HEK293 (cell line): ENCODE data around the gene SEC24A.
A peak's percentile ranks its signal among the peaks of the same experiment; 100 is the strongest.

Experiments
- IKZF3 ChIP-seq: fragments of 450-650 bp; IDR thresholded peaks from 2 replicates; pipeline ENCODE4 v1.5.0; 2018; ENCODE audit warnings: missing biosample characterization, mild to moderate bottlenecking, missing genetic modification characterization, moderate library complexity
- INSM2 ChIP-seq: fragments of 450-650 bp; formaldehyde crosslinking; IDR thresholded peaks from 2 replicates; pipeline ENCODE4 v1.5.1; 2016; ENCODE audit warnings: missing biosample characterization, missing genetic modification characterization
- KLF10 ChIP-seq: fragments of 450-650 bp; IDR thresholded peaks from 2 replicates; pipeline ENCODE4 v1.5.1; 2018; ENCODE audit warnings: missing biosample characterization, mild to moderate bottlenecking, missing genetic modification characterization
- OVOL3 ChIP-seq: fragments of 450-650 bp; formaldehyde crosslinking; IDR thresholded peaks from 2 replicates; pipeline ENCODE4 v1.5.1; 2016; ENCODE audit warnings: missing biosample characterization, missing genetic modification characterization
- REPIN1 ChIP-seq: fragments of 450-650 bp; formaldehyde crosslinking; IDR thresholded peaks from 2 replicates; pipeline ENCODE4 v1.5.1; 2017; ENCODE audit warnings: missing biosample characterization, missing genetic modification characterization, low read depth
- SCRT1 ChIP-seq: fragments of 450-650 bp; formaldehyde crosslinking; IDR thresholded peaks from 2 replicates; pipeline ENCODE4 v1.5.1; 2016; ENCODE audit warnings: missing biosample characterization, missing genetic modification characterization, borderline replicate concordance
- SP2 ChIP-seq: fragments of 450-650 bp; formaldehyde crosslinking; IDR thresholded peaks from 2 replicates; pipeline ENCODE4 v1.5.1; 2016; ENCODE audit warnings: missing biosample characterization, missing genetic modification characterization
- SP7 ChIP-seq: fragments of 450-650 bp; formaldehyde crosslinking; IDR thresholded peaks from 2 replicates; pipeline ENCODE4 v1.5.1; 2016; ENCODE audit warnings: missing biosample characterization, missing genetic modification characterization
- YY2 ChIP-seq: fragments of 450-650 bp; formaldehyde crosslinking; IDR thresholded peaks from 2 replicates; pipeline ENCODE4 v1.5.1; 2016; ENCODE audit warnings: missing biosample characterization, missing genetic modification characterization
- ZBTB11 ChIP-seq: fragments of 450-650 bp; formaldehyde crosslinking; conservative IDR thresholded peaks from 2 replicates; pipeline ENCODE4 v1.5.1; 2016; ENCODE audit warnings: low read depth, missing biosample characterization, missing genetic modification characterization
- ZBTB48 ChIP-seq: fragments of 450-650 bp; formaldehyde crosslinking; IDR thresholded peaks from 2 replicates; pipeline ENCODE4 v1.5.1; 2016; ENCODE audit warnings: missing biosample characterization, missing genetic modification characterization
- ZFP41 ChIP-seq: fragments of 450-650 bp; formaldehyde crosslinking; IDR thresholded peaks from 2 replicates; pipeline ENCODE4 v1.5.1; 2016; ENCODE audit warnings: missing biosample characterization, missing genetic modification characterization, borderline replicate concordance
- ZNF132 ChIP-seq: fragments of 450-650 bp; formaldehyde crosslinking; IDR thresholded peaks from 2 replicates; pipeline ENCODE4 v1.5.1; 2017; ENCODE audit warnings: missing biosample characterization, missing genetic modification characterization, borderline replicate concordance
- ZNF211 ChIP-seq: fragments of 450-650 bp; formaldehyde crosslinking; IDR thresholded peaks from 2 replicates; pipeline ENCODE4 v1.5.1; 2016; ENCODE audit warnings: low read depth, missing biosample characterization, missing genetic modification characterization
- ZNF292 ChIP-seq: fragments of 450-650 bp; formaldehyde crosslinking; IDR thresholded peaks from 2 replicates; pipeline ENCODE4 v1.5.1; 2016; ENCODE audit warnings: low read depth, missing biosample characterization, missing genetic modification characterization, borderline replicate concordance
- ZNF311 ChIP-seq: fragments of 450-650 bp; formaldehyde crosslinking; IDR thresholded peaks from 2 replicates; pipeline ENCODE4 v1.5.1; 2017; ENCODE audit warnings: missing biosample characterization, missing genetic modification characterization, borderline replicate concordance
- ZNF341 ChIP-seq: fragments of 450-650 bp; formaldehyde crosslinking; IDR thresholded peaks from 2 replicates; pipeline ENCODE4; 2016; ENCODE audit warnings: low read depth, missing biosample characterization, missing genetic modification characterization
- ZNF366 ChIP-seq: fragments of 450-650 bp; formaldehyde crosslinking; conservative IDR thresholded peaks from 2 replicates; pipeline ENCODE4 v1.5.1; 2016; ENCODE audit warnings: missing biosample characterization, missing genetic modification characterization
- ZNF391 ChIP-seq: fragments of 450-650 bp; formaldehyde crosslinking; IDR thresholded peaks from 2 replicates; pipeline ENCODE4 v1.5.1; 2016; ENCODE audit warnings: low read depth, missing biosample characterization, missing genetic modification characterization, borderline replicate concordance
- ZNF473 ChIP-seq: fragments of 450-650 bp; formaldehyde crosslinking; IDR thresholded peaks from 2 replicates; pipeline ENCODE4 v1.5.1; 2017; ENCODE audit warnings: missing biosample characterization, missing genetic modification characterization
- ZNF518A ChIP-seq: fragments of 450-650 bp; formaldehyde crosslinking; conservative IDR thresholded peaks from 2 replicates; pipeline ENCODE4 v1.5.1; 2016; ENCODE audit warnings: low read depth, missing biosample characterization, missing genetic modification characterization
- ZNF610 ChIP-seq: fragments of 450-650 bp; formaldehyde crosslinking; IDR thresholded peaks from 2 replicates; pipeline ENCODE4 v1.5.1; 2016; ENCODE audit warnings: missing biosample characterization, missing genetic modification characterization, borderline replicate concordance
- ZNF843 ChIP-seq: fragments of 450-650 bp; formaldehyde crosslinking; IDR thresholded peaks from 2 replicates; pipeline ENCODE4 v1.5.1; 2016; ENCODE audit warnings: missing biosample characterization, missing genetic modification characterization
- TF ChIP-seq, protein P1 (sequence below): fragments of 450-650 bp; formaldehyde crosslinking; IDR thresholded peaks from 2 replicates; pipeline ENCODE4 v1.5.1; 2017; ENCODE audit warnings: missing biosample characterization, mild to moderate bottlenecking, missing genetic modification characterization, moderate library complexity

The SEC24A gene

DNA sequence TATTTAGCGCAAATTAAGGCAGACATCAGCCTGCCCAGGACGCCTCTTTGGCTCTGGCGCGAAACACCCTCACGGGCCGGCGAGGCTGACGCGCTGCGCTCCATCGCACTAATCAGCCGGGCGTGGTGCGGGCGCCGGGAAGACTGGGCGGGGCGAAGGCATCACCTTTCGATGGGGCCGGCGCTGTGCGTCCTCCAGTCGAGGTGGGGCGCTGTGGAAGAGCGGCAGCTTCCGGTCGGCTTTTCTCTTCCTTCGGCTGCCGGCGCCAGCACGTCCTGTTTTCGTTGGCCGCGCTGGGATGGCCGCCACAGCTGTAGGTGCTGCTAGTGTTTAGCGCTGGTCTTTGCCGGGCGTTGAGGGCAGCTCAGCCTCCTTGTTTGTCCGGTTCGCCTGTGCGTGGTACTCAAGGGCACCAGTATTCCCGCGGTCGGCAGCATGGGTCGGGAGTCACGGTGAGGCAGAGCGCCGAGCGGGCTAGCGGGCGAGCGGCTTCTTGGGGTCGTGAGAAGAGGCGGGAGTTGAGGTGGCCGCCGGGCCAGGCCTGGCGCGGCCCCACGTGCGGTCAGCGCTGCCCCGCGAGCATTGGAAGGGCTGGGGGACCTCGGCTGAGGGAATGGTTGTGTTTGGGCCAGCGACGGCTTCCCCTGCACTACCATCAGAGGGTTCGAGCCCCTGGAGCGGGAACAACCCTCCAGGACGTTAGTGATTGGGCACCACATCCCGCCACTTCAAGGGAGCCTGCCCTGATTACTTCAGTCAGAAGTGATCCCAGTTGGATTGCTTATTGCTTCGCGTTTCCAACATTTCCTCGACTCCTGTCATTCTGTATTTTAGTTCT lies 110.1 kb downstream of the SEC24A start, which contains the start of gene DDX46 (continued):
- TF ChIP-seq KLF10 (tag by site-specific recombination) (0 out of 2 replicates have a peak, but pooled peaks have one; percentile 22), ZNF843 (peak; percentile 72; the same call in 1 of the 2 replicates), ZNF518A (peak; percentile 89), ZNF292 (tag by site-specific recombination) (no peak), SP7 (tag by site-specific recombination) (peak; percentile 90), REPIN1 (tag by site-specific recombination) (peak; percentile 15; the same call in 1 of the 2 replicates), SP2 (tag by site-specific recombination) (peak; percentile 83), ZNF391 (peak; percentile 82), YY2 (tag by site-specific recombination) (peak; percentile 95), OVOL3 (tag by site-specific recombination) (peak; percentile 72), INSM2 (tag by site-specific recombination) (peak; percentile 32; the same call in 1 of the 2 replicates), ZNF366 (tag by site-specific recombination) (peak; percentile 75), SCRT1 (tag by site-specific recombination) (no peak), ZNF311 (tag by site-specific recombination) (no peak), ZNF132 (tag by site-specific recombination) (no peak), ZFP41 (tag by site-specific recombination) (no peak), ZNF341 (tag by site-specific recombination) (peak; percentile 90), ZNF211 (tag by site-specific recombination) (no peak), ZNF473 (tag by site-specific recombination) (0 out of 2 replicates have a peak, but pooled peaks have one; percentile 40), ZBTB48 (peak; percentile 85), IKZF3 (tag by site-specific recombination) (0 out of 2 replicates have a peak, but pooled peaks have one; percentile 20), ZNF610 (tag by site-specific recombination) (peak; percentile 59), ZBTB11 (tag by site-specific recombination) (peak; percentile 93)
- TF ChIP-seq, protein P1, sequence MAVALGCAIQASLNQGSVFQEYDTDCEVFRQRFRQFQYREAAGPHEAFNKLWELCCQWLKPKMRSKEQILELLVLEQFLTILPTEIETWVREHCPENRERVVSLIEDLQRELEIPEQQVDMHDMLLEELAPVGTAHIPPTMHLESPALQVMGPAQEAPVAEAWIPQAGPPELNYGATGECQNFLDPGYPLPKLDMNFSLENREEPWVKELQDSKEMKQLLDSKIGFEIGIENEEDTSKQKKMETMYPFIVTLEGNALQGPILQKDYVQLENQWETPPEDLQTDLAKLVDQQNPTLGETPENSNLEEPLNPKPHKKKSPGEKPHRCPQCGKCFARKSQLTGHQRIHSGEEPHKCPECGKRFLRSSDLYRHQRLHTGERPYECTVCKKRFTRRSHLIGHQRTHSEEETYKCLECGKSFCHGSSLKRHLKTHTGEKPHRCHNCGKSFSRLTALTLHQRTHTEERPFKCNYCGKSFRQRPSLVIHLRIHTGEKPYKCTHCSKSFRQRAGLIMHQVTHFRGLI (tag by site-specific recombination), result peak; percentile 96
